RWPE1 (cell line): Measurements from ENCODE around the gene PRB4.
"Not testable (repeated sequence)": the region's sequence is repeated elsewhere in the genome, so short reads cannot be mapped to it uniquely, and the experiment has no call there.

Experiments used
- CTCF ChIA-PET: fragments of 350-600 bp; sonication (Branson Sonifier 250); formaldehyde crosslinking; extraction: SDS; loops from one replicate; lab custom pipeline; 2021; lab: Yijun Ruan, JAX
- POLR2A ChIA-PET: fragments of 400-600 bp; formaldehyde crosslinking; extraction: SDS; loops from one replicate; lab custom pipeline; 2020; ENCODE audit warnings: antibody characterized with exemption; ENCODE audit not compliant: low non-redundant PET; lab: Yijun Ruan, JAX
- DNase-seq: peaks from one replicate; pipeline ENCODE4 v3.0.0; 2012; ENCODE audit warnings: low spot score
- H3K27ac ChIP-seq: fragments of 450-650 bp; 2 replicates; pipeline ENCODE4 v1.5.1; 2017
- TF ChIP-seq, protein P1 (sequence below): fragments of 450-650 bp; conservative IDR thresholded peaks from 2 replicates; pipeline ENCODE4 v1.5.1; 2017; ENCODE audit warnings: low read depth, mild to moderate bottlenecking

Gene PRB4

DNA sequence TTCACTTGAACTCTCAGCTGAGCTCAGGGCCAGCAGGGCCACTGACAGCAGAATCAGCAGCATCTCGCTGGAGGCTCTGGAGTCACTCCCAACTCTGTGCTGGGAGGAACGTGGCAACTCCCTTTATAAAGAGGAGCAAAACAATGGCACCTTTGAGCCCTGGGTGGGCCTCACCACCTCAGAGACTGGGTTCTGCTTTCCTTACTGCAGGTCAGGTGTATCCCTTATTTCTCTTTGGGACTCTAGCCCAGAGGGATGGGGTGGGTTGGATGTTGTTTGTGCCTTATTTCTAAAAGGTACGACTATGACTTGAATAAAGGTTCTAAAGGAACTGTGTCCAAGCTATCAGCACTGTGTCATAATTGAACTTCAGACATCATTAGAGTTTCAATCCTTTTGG is at the start of gene PRB4:
Gene PRB4 (minus strand): TSS at position 101 of the 400 bp plus-strand sequence. CDS start 38 bp downstream, at position 63.
- ChIA-PET POLR2A (no interaction called here), CTCF (no interaction called here)
- H3K27ac ChIP-seq = no peak within 1 kb of the TSS
- TF ChIP-seq, protein P1, sequence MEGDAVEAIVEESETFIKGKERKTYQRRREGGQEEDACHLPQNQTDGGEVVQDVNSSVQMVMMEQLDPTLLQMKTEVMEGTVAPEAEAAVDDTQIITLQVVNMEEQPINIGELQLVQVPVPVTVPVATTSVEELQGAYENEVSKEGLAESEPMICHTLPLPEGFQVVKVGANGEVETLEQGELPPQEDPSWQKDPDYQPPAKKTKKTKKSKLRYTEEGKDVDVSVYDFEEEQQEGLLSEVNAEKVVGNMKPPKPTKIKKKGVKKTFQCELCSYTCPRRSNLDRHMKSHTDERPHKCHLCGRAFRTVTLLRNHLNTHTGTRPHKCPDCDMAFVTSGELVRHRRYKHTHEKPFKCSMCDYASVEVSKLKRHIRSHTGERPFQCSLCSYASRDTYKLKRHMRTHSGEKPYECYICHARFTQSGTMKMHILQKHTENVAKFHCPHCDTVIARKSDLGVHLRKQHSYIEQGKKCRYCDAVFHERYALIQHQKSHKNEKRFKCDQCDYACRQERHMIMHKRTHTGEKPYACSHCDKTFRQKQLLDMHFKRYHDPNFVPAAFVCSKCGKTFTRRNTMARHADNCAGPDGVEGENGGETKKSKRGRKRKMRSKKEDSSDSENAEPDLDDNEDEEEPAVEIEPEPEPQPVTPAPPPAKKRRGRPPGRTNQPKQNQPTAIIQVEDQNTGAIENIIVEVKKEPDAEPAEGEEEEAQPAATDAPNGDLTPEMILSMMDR = no peak
- DNase-seq = no peak

DNA sequence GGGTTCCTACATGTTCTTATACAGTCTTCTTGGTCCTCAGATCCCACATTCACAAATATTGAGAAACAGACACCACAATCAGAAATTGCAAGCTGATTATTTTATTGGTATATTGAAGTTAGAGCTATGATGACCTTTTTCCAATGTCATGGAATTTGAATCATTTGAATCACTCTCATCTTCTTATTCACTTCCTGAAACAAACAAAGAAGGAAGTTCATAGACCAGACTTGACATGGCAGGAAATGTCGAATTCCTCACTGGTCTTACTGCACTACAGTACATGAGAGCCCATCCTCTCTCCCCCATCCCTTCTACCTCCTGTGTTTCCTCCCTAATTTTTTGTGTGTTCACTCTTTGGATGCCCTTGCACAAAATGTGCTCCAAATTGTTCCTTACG is 41.5 kb upstream of the PRB4 start:
- CTCF ChIA-PET, DNase-seq, POLR2A ChIA-PET, H3K27ac ChIP-seq: not testable (repeated sequence)

DNA sequence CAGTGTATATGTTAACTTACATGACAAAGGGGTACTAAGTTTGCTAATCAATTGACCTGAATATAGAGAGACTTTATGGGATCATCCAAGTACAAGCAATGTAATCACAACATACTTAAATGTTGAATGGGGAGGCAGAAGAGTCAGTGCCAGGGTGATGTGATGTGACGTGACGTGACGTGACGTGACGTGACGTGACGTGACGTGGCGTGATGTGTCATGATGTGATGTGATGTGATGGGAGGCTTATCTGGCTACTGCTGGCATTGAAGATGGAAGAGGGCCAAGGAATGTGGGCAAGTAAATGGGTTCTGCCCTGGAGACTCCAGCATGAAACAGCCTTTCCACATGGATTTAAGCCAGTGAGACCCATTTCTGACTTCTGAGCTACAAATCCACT is 38.2 kb upstream of the PRB4 start:
- ChIA-PET CTCF (interaction anchor here (0.6 to 0.7 kb wide), 2 partner anchors 958 to 1610 kb away, joined by 3 read pairs; no protein-coding TSS in a partner anchor), POLR2A (no interaction called here)
- no peak overlapping the region for H3K27ac ChIP-seq
- no peak for DNase-seq
- TF ChIP-seq, protein P1 = no peak

DNA sequence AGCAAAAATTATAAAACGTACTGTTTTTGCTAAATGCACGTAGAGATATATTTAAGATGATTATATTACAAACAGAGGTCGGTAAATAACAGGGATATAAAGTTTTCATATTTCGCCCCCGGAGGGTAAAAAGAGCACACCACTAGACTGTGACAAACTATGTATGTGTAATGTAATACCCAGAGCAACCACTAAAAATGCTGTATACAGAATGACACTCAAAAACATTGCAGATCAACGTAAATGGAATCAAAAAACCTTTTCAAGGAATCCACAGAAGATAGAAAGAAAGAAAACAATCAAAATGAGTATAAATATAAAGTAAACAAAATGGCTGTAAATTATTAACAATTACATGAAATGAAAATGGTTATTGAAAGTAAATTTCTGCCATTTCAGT is 37.6 kb upstream of the PRB4 start:
- TF ChIP-seq, protein P1 = no peak
- CTCF ChIA-PET = interaction anchor here (0.7 kb wide), 1 partner anchor 824 kb away, joined by 3 read pairs; no protein-coding TSS in a partner anchor

DNA sequence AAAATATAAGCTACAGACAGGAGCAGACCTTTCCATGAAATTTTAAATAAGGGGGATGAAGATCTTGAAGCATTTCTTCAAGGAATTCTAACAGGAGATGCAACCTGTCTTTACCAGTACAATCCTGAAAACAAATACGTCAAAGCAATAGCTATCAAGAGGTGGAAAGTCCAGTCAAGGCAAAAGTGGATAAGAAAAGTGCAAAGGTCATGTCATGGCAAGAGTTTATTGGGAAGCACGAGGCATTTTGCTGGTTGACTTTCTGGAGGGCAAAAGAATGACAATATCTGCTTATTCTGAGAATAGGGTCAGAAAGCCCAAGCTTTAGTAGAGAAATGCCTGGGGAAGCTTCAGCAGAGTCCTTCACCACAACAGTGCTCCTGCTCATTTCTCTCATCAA is 34.3 kb upstream of the PRB4 start:
- ChIA-PET POLR2A (no interaction called here), CTCF (no interaction called here)
- H3K27ac ChIP-seq = no peak overlapping the region
- TF ChIP-seq, protein P1 = no peak
- no peak for DNase-seq

More for the DNA sequence above, 37.6 kb upstream of the PRB4 start:
- H3K27ac ChIP-seq = no peak overlapping the region
- DNase-seq = no peak
- POLR2A ChIA-PET = no interaction called here

DNA sequence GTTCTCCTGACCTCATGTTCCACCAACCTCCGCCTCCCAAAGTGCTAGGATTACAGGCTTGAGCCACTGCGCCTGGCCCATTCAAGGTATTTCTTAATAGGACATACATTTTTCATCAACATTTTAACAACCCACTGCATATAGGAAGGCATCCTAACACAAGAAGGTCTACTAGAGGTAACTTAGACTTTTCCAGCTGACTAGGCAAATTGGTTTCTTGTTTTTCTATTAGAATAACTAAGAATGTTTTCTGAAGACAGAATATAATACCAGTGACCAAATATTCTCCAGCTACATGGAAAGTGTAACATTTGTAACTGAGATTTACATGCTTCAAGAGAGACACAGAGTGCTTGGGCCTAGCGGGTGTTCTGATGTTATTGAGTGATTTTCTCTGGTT is 14.2 kb upstream of the PRB4 start:
- POLR2A ChIA-PET = no interaction called here
- DNase-seq = no peak
- no peak overlapping the region for H3K27ac ChIP-seq
- CTCF ChIA-PET = no interaction called here
- TF ChIP-seq, protein P1 = no peak

DNA sequence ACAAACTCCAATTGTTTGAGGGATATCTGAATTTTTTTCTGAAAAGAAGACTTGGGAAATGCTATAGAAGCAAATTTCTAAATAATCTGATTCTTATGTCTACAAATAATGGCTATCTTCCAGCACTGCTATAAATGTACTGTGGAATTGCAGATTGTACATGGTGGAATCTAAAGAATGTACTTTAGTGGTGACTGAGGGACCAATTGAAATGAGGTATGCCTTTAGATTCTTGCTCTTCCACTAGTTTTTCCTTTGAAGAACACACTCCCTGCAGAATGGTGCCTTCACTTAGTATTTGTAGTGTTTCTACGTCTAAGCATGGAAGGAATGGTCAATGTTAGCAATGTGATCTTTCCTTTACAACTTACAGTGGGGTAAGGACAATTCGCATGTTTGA is 11.7 kb upstream of the PRB4 start:
- TF ChIP-seq, protein P1 = no peak
- CTCF ChIA-PET = no interaction called here
- POLR2A ChIA-PET = no interaction called here
- no peak overlapping the region for H3K27ac ChIP-seq
- no peak for DNase-seq
